Measurements from ENCODE around the gene ENC1. TPM values are rescaled to one million over a fixed set of nuclear protein-coding genes. Genes with fewer than 3 reads are reported as not detected.

ENC1 gene
- polyA plus RNA-seq, 3 donors = 6.9 to 9.9 (median 9.6) TPM

- intact Hi-C loops (cut with micrococcal nuclease) = no loop called here
- H3K4me3 Mint-ChIP-seq = no peak overlapping the region
Observed at GRCh38 chr5:74578356-74579044, 62.0 kb downstream of the ENC1 start.

More at GRCh38 chr5:74578356-74579044, 62.0 kb downstream of the ENC1 start:
- Histone ChIP-seq H3K36me3 (replicated peaks in 1 of 2; ENCODE audit: control insufficient read depth in 1 of 2, insufficient read depth in 2 of 2, low read length in 2 of 2) (no peaks in the 10 kb centered on the region), H3K4me2 (replicated peaks; ENCODE audit: extremely low read depth, low read length, poor library complexity, severe bottlenecking) (no peak overlapping the region), H3K4me1 (ENCODE audit: control insufficient read depth in 1 of 2, insufficient read depth in 2 of 2, low read length in 2 of 2) (peaks cover 16 to 17% of the 10 kb centered on the region in 2 donors), H4K20me1 (ENCODE audit: insufficient read depth, low read length) (no peaks in the 10 kb centered on the region), H3K9ac (ENCODE audit: insufficient read depth, low read length, poor library complexity, severe bottlenecking) (no peak overlapping the region), H2AFZ (ENCODE audit: insufficient read depth, low read depth, low read length, poor library complexity, severe bottlenecking) (peak overlapping the region; percentile 44), H3K4me3 (replicated peaks in 1 of 3; ENCODE audit: low read depth in 2 of 3, low read length in 3 of 3) (no peak overlapping the region), H3K79me2 (ENCODE audit: insufficient read depth, low read length) (no peaks in the 10 kb centered on the region), H3K27me3 (ENCODE audit: control insufficient read depth in 2 of 2, insufficient read depth in 2 of 2, low read length in 2 of 2) (no peaks in the 10 kb centered on the region), H3K27ac (ENCODE audit: low read depth in 1 of 2, low read length in 2 of 2) (no peak overlapping the region), H3K9me3 (replicated peaks in 1 of 2; ENCODE audit: control insufficient read depth in 1 of 2, insufficient read depth in 1 of 2, low read length in 2 of 2) (no peaks in the 10 kb centered on the region)
- DNase-seq = no peak
- H3K27me3 Mint-ChIP-seq (ENCODE audit: low read depth in 3 of 3) = peaks cover 1 to 4% (median 2%) of the 10 kb centered on the region in 3 donors
- H3K9me3 Mint-ChIP-seq = no peaks in the 10 kb centered on the region
- peak overlapping the region in 2 of 7 donors; percentile 42 to 76 for H3K27ac Mint-ChIP-seq
- 100% methylated on average over 2 of the region's 7 CpGs for WGBS (ENCODE audit: insufficient coverage)
- H3K36me3 Mint-ChIP-seq = no peaks in the 10 kb centered on the region
- TF ChIP-seq CTCF (IDR thresholded peaks at IDR 0.05) = no peak
- peaks cover 24% of the 10 kb centered on the region for H3K4me1 Mint-ChIP-seq

Other genes with a start within 250 kb of the ENC1 start
- gene HEXB, start 44.5 kb upstream of the ENC1 start, polyA plus RNA-seq = 100 to 1,000 TPM; 158 to 518 (median 470) TPM
- gene GFM2, start 126.4 kb upstream of the ENC1 start, polyA plus RNA-seq = 10 to 100 TPM in 2 of 3 donors, 1 to 10 TPM in 1; 9.3 to 11.3 (median 10.6) TPM
- 10 to 100 TPM; 31.2 to 45.9 (median 37.5) TPM for gene NSA2, start 126.5 kb upstream of the ENC1 start, polyA plus RNA-seq
- gene FAM169A, start 225.7 kb upstream of the ENC1 start, polyA plus RNA-seq = not detected